Upper lobe of right lung (tissue), 1 donor: Measurements from ENCODE around the gene SLC35C1. TPM values are rescaled to one million over a fixed set of nuclear protein-coding genes. Genes with fewer than 3 reads are reported as not detected.

Source experiments
- ATAC-seq: fragments of 200-7000 bp; cut with Tn5 transposase; one replicate; pipeline ENCODE4 v1.9.1; 2020; ENCODE audit warnings: mild to moderate bottlenecking, moderate library complexity
- DNase-seq: peaks from one replicate; pipeline ENCODE4 v3.0.0-alpha.2; 2020
- H3K27ac ChIP-seq: fragments of 200-600 bp; one replicate; pipeline ENCODE4 v1.8.0; 2022
- H3K27me3 ChIP-seq: fragments of 200-600 bp; one replicate; pipeline ENCODE4 v1.8.0; 2022; ENCODE audit warnings: mild to moderate bottlenecking
- H3K36me3 ChIP-seq: fragments of 200-600 bp; one replicate; pipeline ENCODE4 v1.8.0; 2022
- H3K4me1 ChIP-seq: fragments of 200-600 bp; one replicate; pipeline ENCODE4 v1.8.0; 2022
- H3K4me3 ChIP-seq: fragments of 200-600 bp; one replicate; pipeline ENCODE4 v1.8.0; 2022; ENCODE audit warnings: mild to moderate bottlenecking
- H3K9me3 ChIP-seq: fragments of 200-600 bp; one replicate; pipeline ENCODE4 v1.8.0; 2022
- intact Hi-C: fragments of 100-400 bp; cut with DNase I; formaldehyde crosslinking; loops from one replicate; pipeline ENCODE4 v1.11.0; 2022
- total RNA-seq: library from RNA; stranded (reverse); fragmentation: NEBNext Ultra II Directional; extraction: Animal tissue kit (Norgen Biotek cat#: 25700); gene quantifications from one replicate; pipeline ENCODE4 v1.2.1, GENCODE V29; 2021
- TF ChIP-seq, protein P1 (sequence below): fragments of 200-600 bp; IDR thresholded peaks from one replicate; pipeline ENCODE4 v1.8.0; 2022; ENCODE audit warnings: antibody characterized with exemption
- donor health status: DM: no; HTN: yes; CAD: no; lungs with severe emphysema.

The SLC35C1 gene
- total RNA-seq, 1 donor from 2014 or later: 25.1 TPM

DNA sequence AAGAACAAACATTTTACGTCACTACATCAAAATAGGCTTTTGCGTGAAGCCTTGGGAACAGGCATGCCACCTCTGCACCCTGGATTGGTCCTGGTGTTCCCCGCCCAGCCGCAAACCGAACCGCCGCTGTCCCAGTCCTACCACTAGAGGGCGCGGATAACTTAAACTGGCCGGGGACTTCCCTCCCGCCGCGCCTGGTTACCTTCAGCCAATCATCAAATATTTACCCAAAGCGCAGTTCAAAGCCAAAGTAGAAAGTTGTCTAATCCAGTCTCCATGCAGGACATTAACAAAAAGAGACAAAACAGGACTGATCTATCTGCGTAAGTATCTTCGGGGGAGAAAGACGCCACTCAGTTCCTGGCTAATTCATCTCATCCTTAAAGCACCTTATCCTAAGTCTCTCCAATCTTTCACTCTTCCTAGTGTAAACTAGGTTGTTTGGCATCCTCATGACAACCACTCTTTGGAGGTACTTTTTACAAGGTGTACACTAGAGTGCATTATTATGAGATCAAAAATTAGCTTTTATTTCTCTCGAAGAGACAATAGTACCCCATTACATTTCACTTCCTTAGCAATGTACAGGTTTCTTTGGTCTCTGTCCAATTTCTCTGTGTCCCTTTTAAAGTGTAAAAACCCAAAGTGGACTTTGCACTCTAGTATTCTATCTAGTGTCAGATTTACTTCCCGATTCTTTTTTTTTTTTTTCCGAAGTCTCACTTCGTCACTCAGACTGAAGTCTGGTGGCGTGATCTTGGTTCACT lies 38.4 kb downstream of the SLC35C1 start:
- H3K4me1 ChIP-seq: peaks cover 9% of the 10 kb centered on the region
- H3K27ac ChIP-seq: peak overlapping the region; percentile 88
- intact Hi-C loops: no loop called here
- TF ChIP-seq, protein P1, sequence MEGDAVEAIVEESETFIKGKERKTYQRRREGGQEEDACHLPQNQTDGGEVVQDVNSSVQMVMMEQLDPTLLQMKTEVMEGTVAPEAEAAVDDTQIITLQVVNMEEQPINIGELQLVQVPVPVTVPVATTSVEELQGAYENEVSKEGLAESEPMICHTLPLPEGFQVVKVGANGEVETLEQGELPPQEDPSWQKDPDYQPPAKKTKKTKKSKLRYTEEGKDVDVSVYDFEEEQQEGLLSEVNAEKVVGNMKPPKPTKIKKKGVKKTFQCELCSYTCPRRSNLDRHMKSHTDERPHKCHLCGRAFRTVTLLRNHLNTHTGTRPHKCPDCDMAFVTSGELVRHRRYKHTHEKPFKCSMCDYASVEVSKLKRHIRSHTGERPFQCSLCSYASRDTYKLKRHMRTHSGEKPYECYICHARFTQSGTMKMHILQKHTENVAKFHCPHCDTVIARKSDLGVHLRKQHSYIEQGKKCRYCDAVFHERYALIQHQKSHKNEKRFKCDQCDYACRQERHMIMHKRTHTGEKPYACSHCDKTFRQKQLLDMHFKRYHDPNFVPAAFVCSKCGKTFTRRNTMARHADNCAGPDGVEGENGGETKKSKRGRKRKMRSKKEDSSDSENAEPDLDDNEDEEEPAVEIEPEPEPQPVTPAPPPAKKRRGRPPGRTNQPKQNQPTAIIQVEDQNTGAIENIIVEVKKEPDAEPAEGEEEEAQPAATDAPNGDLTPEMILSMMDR: peak; percentile 96
- ATAC-seq (peak; percentile 76), DNase-seq (peak; percentile 94)
- H3K4me3 ChIP-seq: peak overlapping the region; percentile 14
- H3K9me3 ChIP-seq: no peaks in the 10 kb centered on the region
- no peaks in the 10 kb centered on the region for H3K36me3 ChIP-seq
- no peaks in the 10 kb centered on the region for H3K27me3 ChIP-seq

DNA sequence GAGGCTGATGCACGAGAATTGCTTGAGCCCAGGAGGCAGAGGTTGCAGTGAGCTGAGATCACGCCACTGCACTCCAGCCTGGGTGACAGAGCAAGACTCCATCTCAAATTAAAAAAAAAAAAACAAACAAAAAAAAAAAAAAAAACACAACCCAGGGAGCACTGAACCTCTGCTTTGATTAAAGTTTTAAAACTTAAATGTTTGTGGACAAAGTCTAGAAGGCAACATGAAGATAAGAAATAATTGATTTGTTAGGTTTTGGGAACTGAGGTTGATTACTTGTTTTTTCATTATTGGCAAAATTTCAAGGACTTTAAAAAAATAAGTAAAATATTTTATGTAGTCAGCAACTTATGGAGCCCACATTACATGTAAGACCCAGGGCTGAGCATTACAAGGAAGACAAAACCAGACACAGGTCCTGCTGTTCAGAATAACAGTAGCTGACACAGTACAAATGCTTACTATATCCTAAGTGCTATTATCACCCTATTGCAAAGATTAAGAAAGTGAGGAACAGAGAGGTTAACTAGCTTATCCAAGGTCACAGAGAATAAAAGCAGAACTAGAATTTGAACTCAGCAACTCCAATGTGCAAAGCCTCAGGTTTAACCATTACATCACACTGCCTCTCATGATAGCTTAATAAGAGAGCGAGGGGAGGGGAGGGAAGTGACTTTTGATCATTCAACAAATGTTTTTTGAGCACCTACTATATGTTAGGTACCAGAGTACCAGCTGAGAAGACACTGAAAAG lies 40.1 kb downstream of the SLC35C1 start:
- intact Hi-C loops: no loop called here
- no peaks in the 10 kb centered on the region for H3K36me3 ChIP-seq
- H3K27me3 ChIP-seq: no peaks in the 10 kb centered on the region
- ATAC-seq: no peak
- DNase-seq: no peak
- H3K4me1 ChIP-seq: peaks cover 25% of the 10 kb centered on the region
- no peak overlapping the region for H3K27ac ChIP-seq
- H3K4me3 ChIP-seq: no peak overlapping the region
- no peaks in the 10 kb centered on the region for H3K9me3 ChIP-seq
- TF ChIP-seq, protein P1: no peak

DNA sequence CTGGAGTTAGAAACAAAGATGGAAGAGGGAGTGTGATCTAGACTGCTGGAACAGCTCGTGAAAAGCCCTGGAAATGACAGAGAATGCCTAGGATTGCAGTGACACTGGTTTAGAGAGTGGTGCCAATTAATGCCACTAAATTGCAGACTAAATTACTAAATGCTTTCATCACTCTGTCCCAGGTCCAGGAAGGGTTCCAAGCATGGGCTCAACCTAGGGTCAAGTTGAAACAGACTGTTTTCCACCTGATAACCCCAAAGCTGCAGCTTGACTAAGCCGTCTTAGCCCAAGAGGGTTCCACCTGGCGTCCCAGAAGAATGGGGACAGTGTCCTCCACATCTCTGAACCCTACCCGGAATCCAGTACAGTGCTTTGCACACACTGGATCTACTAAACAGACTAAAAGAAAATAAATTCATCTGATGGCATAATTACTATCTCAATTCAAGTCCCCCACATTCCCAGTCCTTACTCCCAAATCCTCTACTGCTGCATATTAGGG lies 41.3 kb downstream of the SLC35C1 start:
- intact Hi-C loops: no loop called here
- Histone ChIP-seq H3K27ac (peak overlapping the region; percentile 99), H3K36me3 (no peaks in the 10 kb centered on the region)

DNA sequence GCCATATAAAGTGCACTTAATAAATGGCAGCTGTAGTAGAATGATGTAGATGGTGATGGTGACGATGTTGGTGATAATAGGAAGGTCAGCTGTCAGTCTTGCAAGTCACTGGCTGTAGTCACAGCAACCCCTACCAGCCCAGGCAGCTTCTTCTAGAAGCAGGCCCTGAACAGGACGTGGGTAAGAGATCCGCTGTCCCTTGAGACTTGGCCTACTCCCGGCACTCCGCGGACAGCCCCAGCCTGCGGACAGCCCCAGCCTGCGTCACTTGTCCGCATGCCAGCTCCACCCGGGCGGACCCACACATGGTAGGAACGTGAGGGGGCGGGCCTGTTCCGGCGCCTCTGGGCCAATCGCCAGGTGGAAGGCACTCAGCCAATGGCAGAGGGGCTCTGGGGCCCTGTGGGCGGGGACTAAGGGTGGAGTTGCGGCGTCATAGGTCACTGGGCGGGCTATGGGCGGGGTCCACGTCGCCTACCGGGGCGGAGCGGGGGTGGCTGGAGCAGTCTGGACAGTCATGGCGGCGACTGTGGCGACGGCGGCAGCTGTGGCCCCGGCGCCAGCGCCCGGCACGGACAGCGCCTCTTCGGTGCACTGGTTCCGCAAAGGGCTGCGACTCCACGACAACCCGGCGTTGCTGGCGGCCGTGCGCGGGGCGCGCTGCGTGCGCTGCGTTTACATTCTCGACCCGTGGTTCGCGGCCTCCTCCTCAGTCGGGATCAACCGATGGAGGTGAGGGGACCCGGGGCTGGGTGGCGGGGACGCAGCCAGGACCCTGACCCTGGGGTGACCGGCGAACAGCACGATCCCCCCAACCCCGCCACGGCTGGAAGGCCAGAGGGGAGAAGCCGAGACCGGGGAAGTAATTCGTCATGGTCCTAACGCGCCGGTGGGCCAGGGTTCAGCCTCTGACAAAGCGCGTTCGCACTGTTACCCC lies 42.3 kb downstream of the SLC35C1 start, which contains the start of gene CRY2:
Gene CRY2, plus strand, starts transcription at position 502 of the 937 bp plus-strand sequence. Its CDS starts 16 bp downstream, at position 518.
- ATAC-seq (peak; percentile 96), DNase-seq (peak; percentile 100)
- TF ChIP-seq, protein P1: no peak
- no peaks in the 10 kb centered on the region for H3K27me3 ChIP-seq
- H3K9me3 ChIP-seq: no peaks in the 10 kb centered on the region
- H3K36me3 ChIP-seq: no peaks in the 10 kb centered on the region
- intact Hi-C loops: no loop called here
- peak within 1 kb of the TSS; percentile 98 for H3K4me3 ChIP-seq
- H3K27ac ChIP-seq: peak within 1 kb of the TSS; percentile 99
- H3K4me1 ChIP-seq: peaks cover 46% of the 10 kb centered on the region

More for the DNA sequence above, 41.3 kb downstream of the SLC35C1 start:
- ATAC-seq: no peak
- TF ChIP-seq, protein P1: no peak
- peaks cover 36% of the 10 kb centered on the region for H3K4me1 ChIP-seq
- no peak overlapping the region for H3K4me3 ChIP-seq
- H3K9me3 ChIP-seq: no peaks in the 10 kb centered on the region
- no peaks in the 10 kb centered on the region for H3K27me3 ChIP-seq
- DNase-seq: no peak

DNA sequence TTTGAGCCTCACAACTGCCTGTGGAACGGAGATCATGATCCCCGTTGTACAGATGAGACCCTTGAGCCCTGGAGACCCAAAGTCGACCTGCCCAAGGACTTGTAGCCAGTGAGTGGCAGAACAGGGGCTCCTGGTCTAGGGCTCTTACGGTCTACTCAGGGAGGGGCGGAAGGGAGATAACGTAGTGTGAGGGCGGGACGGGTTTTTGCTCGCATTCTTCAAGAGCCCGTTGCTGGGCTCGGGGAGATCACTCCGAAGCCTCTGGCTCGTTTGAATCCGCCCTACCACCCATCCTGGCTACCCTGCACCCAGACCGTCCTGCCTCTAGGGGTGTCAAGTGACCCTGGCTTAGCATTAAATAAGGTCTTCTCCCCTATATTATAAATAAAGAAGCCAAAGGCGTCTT lies 43.0 kb downstream of the SLC35C1 start:
- intact Hi-C loops: no loop called here
- TF ChIP-seq, protein P1: peak; percentile 13

More for the DNA sequence above, 43.0 kb downstream of the SLC35C1 start:
- Histone ChIP-seq H3K27ac (peak overlapping the region; percentile 99), H3K27me3 (no peaks in the 10 kb centered on the region), H3K4me3 (peak overlapping the region; percentile 98), H3K4me1 (peaks cover 53% of the 10 kb centered on the region), H3K36me3 (no peaks in the 10 kb centered on the region), H3K9me3 (no peaks in the 10 kb centered on the region)
- DNase-seq (peak; percentile 74), ATAC-seq (peak; percentile 56)
